Gastrocnemius medialis (tissue), 4 donors: ENCODE results near the gene PLCL1. TPM values are rescaled to one million over a fixed set of nuclear protein-coding genes. Genes with fewer than 3 reads are reported as not detected.

ENCODE experiments used
- ATAC-seq, 2 donors: fragments of 150-250 bp; one replicate each; pipeline ENCODE4 v1.9.1; 2016
- DNase-seq, 2 donors: peaks; one replicate each; pipeline ENCODE4 v3.0.0-alpha.2; 2019
- H3K27ac ChIP-seq, 4 donors: fragments of 200-600 bp; sonication (generic); 1 replicate in 1 of 4; 2 replicates in 3 of 4; pipeline ENCODE4 v1.5.1; 2016 to 2018; ENCODE audit warnings: mild to moderate bottlenecking in 2 of 4, moderate library complexity in 1 of 4
- H3K27me3 ChIP-seq, 3 donors: fragments of 200-600 bp; sonication (generic) in 2 of 3; 1 replicate in 1 of 3; 2 replicates in 2 of 3; pipeline versions ENCODE4 v1.5.1 to v1.6.0; 2016 to 2019; ENCODE audit warnings: mild to moderate bottlenecking in 1 of 3, moderate library complexity in 1 of 3
- H3K36me3 ChIP-seq, 2 donors: fragments of 200-600 bp; sonication (generic) in 1 of 2; one replicate each; pipeline ENCODE4 v1.5.1; 2017 to 2018
- H3K4me1 ChIP-seq, 2 donors: fragments of 200-600 bp; sonication (generic) in 1 of 2; one replicate each; pipeline ENCODE4 v1.5.1; 2016 to 2017; ENCODE audit warnings: mild to moderate bottlenecking in 2 of 2
- H3K4me3 ChIP-seq, 4 donors: fragments of 200-600 bp; sonication (generic) in 3 of 4; 1 replicate in 1 of 4; 2 replicates in 3 of 4; pipeline ENCODE4 v1.5.1; 2016 to 2019; ENCODE audit warnings: mild to moderate bottlenecking in 2 of 4
- H3K9me3 ChIP-seq, 3 donors: fragments of 200-600 bp; sonication (generic) in 2 of 3; 1 replicate in 1 of 3; 2 replicates in 2 of 3; pipeline ENCODE4 v1.5.1; 2016 to 2019
- CTCF ChIP-seq, 5 experiments: fragments of 450-650 bp in 3 of 5; fragments of 200-600 bp in 2 of 5; sonication (generic) in 2 of 5; IDR thresholded peaks in 4 of 5; conservative IDR thresholded peaks in 1 of 5; 1 replicate in 4 of 5; 2 replicates in 1 of 5; pipeline ENCODE4 v1.5.1; 2016 to 2019; ENCODE audit warnings: antibody characterized with exemption in 5 of 5, mild to moderate bottlenecking in 3 of 5, moderate library complexity in 3 of 5
- POLR2A ChIP-seq, 2 donors: fragments of 450-650 bp; IDR thresholded peaks; one replicate each; pipeline ENCODE4 v1.6.1; 2017; ENCODE audit warnings: antibody characterized with exemption in 2 of 2, mild to moderate bottlenecking in 2 of 2, moderate library complexity in 2 of 2
- in situ Hi-C, 4 donors: fragments of 200-750 bp; cut with MboI; loops; one replicate each; pipeline versions ENCODE4 v1.15.0 to v1.8.0; 2017; ENCODE audit warnings: low sequenced_read_pairs in 4 of 4
- intact Hi-C: fragments of 100-400 bp; cut with DNase I; formaldehyde crosslinking; loops from one replicate; pipeline ENCODE4 v1.15.1; 2023; ENCODE audit warnings: low total_unique reads
- total RNA-seq, 4 donors: library from RNA; depleted of rRNA; stranded (reverse); fragments of >200 nt; gene quantifications; one replicate each; pipeline versions ENCODE4 v1.1.0 to v1.2.3, GENCODE V29; 2016

Gene PLCL1
- total RNA-seq, 4 donors from 2014 or later: 5.9 to 10.7 (median 9.8) TPM

- H3K4me1 ChIP-seq: peaks cover 5 to 18% of the 10 kb centered on the region in 2 donors
- in situ Hi-C loops: no loop called here
Measured at GRCh38 chr2:197972587-197972986, 168.2 kb downstream of the PLCL1 start.

GRCh38 chr2:197973772-197974171 is 169.4 kb downstream of the PLCL1 start:
- DNase-seq: no peak
- Histone ChIP-seq H3K4me3 (no peak overlapping the region), H3K9me3 (no peaks in the 10 kb centered on the region), H3K36me3 (no peaks in the 10 kb centered on the region), H3K4me1 (peaks cover 5 to 18% of the 10 kb centered on the region in 2 donors), H3K27me3 (no peaks in the 10 kb centered on the region), H3K27ac (no peak overlapping the region)
- no peak for TF ChIP-seq POLR2A (IDR thresholded peaks at IDR 0.05)
- TF ChIP-seq CTCF (IDR thresholded peaks at IDR 0.05 in 4 of 5, conservative IDR thresholded peaks at IDR 0.05 in 1 of 5): no peak
- no peak for ATAC-seq
- in situ Hi-C loops (no loop called here), intact Hi-C loops (no loop called here)

More at GRCh38 chr2:197972587-197972986, 168.2 kb downstream of the PLCL1 start:
- Histone ChIP-seq H3K27ac (peak overlapping the region in 1 of 4 donors; percentile 9), H3K36me3 (no peaks in the 10 kb centered on the region), H3K9me3 (no peaks in the 10 kb centered on the region), H3K4me3 (no peak overlapping the region), H3K27me3 (no peaks in the 10 kb centered on the region)
- TF ChIP-seq POLR2A (IDR thresholded peaks at IDR 0.05): no peak
- no peak for TF ChIP-seq CTCF (IDR thresholded peaks at IDR 0.05 in 4 of 5, conservative IDR thresholded peaks at IDR 0.05 in 1 of 5)
- intact Hi-C loops: no loop called here
- ATAC-seq (no peak), DNase-seq (no peak)

DNA sequence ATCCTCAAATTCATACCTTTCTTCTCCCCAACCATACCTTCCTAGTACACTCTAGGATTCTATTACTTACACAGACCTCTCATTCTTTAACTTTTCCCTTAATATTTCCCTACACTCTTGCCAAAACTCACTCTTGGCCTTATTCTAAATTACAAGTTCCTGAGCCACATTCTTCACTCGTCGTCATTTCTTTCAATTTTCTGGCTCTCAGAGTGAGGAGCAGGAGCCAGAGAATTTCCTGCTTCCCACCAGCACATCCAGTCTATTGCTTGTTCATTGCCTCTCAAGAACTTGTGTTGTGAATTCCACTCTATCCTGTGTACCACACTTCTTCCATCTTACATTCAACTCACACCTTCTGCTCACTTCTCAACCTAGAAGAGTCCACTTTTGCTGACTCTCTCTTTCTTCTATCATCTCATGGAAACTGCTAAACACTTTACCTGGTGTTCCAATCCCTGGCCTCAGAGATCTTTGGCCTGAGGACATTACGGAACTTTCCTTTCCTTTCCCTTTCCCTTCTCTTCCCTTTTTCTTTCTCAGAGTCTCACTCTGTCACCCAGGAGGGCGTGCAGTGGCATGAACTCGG is 171.6 kb downstream of the PLCL1 start:
- no peak overlapping the region for H3K27ac ChIP-seq
- no peaks in the 10 kb centered on the region for H3K9me3 ChIP-seq
- no peak for TF ChIP-seq CTCF (IDR thresholded peaks at IDR 0.05 in 4 of 5, conservative IDR thresholded peaks at IDR 0.05 in 1 of 5)
- TF ChIP-seq POLR2A (IDR thresholded peaks at IDR 0.05): no peak
- no peak overlapping the region for H3K4me3 ChIP-seq
- H3K4me1 ChIP-seq: peaks cover 0 to 15% of the 10 kb centered on the region in 2 donors
- no peak for DNase-seq
- H3K36me3 ChIP-seq: no peaks in the 10 kb centered on the region
- intact Hi-C loops (no loop called here), in situ Hi-C loops (no loop called here)
- no peak for ATAC-seq
- H3K27me3 ChIP-seq: no peaks in the 10 kb centered on the region

- intact Hi-C loops (no loop called here), in situ Hi-C loops (no loop called here)
- TF ChIP-seq CTCF (IDR thresholded peaks at IDR 0.05 in 4 of 5, conservative IDR thresholded peaks at IDR 0.05 in 1 of 5): no peak
- no peak for TF ChIP-seq POLR2A (IDR thresholded peaks at IDR 0.05)
- no peak overlapping the region for H3K4me3 ChIP-seq
- no peaks in the 10 kb centered on the region for H3K27me3 ChIP-seq
- no peaks in the 10 kb centered on the region for H3K4me1 ChIP-seq
- H3K27ac ChIP-seq: no peak overlapping the region
- ATAC-seq (no peak), DNase-seq (no peak)
- H3K36me3 ChIP-seq: no peaks in the 10 kb centered on the region
- H3K9me3 ChIP-seq: no peaks in the 10 kb centered on the region
Measured at GRCh38 chr2:197978971-197979370, 174.6 kb downstream of the PLCL1 start.

- intact Hi-C loops (no loop called here), in situ Hi-C loops (no loop called here)
- DNase-seq (no peak), ATAC-seq (no peak)
- no peak overlapping the region for H3K4me3 ChIP-seq
- H3K9me3 ChIP-seq: no peaks in the 10 kb centered on the region
- H3K4me1 ChIP-seq: peaks cover 0 to 10% of the 10 kb centered on the region in 2 donors
- TF ChIP-seq POLR2A (IDR thresholded peaks at IDR 0.05): no peak
- no peak for TF ChIP-seq CTCF (IDR thresholded peaks at IDR 0.05 in 4 of 5, conservative IDR thresholded peaks at IDR 0.05 in 1 of 5)
- H3K36me3 ChIP-seq: no peaks in the 10 kb centered on the region
- H3K27ac ChIP-seq: no peak overlapping the region
- H3K27me3 ChIP-seq: no peaks in the 10 kb centered on the region
Measured at GRCh38 chr2:197982565-197982964, 178.2 kb downstream of the PLCL1 start.
